Measurements from ENCODE around the gene AGAP1.

AGAP1 gene

DNA sequence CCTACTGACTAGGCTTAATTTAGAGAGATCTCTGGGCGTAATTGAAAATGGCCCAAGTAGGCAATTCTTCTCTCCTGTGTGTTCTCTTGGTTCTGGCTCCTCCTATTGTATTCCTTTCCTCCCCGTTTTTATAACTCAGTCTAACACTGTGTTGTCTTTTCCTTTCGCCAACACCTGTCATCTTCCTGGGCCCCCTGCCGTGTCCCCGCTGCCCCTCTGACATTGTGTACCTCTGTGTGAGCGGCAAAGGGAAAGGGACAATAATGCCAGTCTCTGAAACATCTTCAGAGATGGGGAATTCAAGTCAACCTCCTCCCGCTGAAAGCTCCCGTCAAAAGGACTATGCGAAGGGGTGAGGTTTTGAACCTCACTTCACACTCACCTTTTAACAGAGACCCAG is 463.4 kb downstream of the AGAP1 start:
- DNase-seq (ENCODE audit: low read depth), result no peak
- TF ChIP-seq, protein P1, sequence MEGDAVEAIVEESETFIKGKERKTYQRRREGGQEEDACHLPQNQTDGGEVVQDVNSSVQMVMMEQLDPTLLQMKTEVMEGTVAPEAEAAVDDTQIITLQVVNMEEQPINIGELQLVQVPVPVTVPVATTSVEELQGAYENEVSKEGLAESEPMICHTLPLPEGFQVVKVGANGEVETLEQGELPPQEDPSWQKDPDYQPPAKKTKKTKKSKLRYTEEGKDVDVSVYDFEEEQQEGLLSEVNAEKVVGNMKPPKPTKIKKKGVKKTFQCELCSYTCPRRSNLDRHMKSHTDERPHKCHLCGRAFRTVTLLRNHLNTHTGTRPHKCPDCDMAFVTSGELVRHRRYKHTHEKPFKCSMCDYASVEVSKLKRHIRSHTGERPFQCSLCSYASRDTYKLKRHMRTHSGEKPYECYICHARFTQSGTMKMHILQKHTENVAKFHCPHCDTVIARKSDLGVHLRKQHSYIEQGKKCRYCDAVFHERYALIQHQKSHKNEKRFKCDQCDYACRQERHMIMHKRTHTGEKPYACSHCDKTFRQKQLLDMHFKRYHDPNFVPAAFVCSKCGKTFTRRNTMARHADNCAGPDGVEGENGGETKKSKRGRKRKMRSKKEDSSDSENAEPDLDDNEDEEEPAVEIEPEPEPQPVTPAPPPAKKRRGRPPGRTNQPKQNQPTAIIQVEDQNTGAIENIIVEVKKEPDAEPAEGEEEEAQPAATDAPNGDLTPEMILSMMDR (IDR thresholded peaks at IDR 0.05; ENCODE audit: insufficient read depth, low read depth, low read length, missing control alignments), result no peak

DNA sequence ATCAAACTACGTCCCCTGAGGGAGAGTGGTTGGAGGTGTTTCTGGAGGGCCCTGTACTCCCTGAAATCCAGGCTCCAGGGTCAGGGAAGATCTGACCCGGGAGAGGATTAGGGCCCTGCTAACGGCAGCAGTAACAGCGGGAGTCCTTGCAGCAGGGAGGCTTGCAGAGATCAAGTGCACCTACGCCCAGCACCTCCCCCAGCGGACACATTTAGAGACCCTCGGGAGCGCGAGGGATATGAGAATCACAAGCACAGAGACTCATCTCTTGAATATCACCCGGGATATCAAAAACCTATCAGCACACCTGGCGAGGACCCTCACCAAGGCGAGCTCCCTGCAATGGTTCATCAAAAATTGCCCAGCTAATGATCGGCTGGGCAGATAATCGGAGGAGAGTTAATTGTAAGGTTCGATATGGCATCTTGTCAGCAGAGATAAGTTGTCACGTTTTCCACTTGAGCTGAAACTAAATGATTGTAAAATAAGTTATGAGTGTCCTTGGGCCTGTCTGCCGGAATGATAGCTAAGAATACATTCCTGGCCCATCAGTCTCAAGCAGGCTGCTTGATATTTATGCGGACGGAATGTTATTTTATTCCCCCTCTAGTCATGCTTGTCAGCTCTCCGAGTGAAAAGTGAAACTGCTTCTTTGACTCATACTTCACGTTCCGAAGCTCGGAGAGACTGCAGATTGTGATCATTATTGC is 464.5 kb downstream of the AGAP1 start:
- no peak overlapping the region for H3K4me3 ChIP-seq (ENCODE audit: low read length)
- TF ChIP-seq, protein P1 (IDR thresholded peaks at IDR 0.05; ENCODE audit: insufficient read depth, low read depth, low read length, missing control alignments), result no peak
- DNase-seq (ENCODE audit: low read depth), result no peak

More for the DNA sequence above, 463.4 kb downstream of the AGAP1 start:
- no peak overlapping the region for H3K4me3 ChIP-seq (ENCODE audit: low read length)

DNA sequence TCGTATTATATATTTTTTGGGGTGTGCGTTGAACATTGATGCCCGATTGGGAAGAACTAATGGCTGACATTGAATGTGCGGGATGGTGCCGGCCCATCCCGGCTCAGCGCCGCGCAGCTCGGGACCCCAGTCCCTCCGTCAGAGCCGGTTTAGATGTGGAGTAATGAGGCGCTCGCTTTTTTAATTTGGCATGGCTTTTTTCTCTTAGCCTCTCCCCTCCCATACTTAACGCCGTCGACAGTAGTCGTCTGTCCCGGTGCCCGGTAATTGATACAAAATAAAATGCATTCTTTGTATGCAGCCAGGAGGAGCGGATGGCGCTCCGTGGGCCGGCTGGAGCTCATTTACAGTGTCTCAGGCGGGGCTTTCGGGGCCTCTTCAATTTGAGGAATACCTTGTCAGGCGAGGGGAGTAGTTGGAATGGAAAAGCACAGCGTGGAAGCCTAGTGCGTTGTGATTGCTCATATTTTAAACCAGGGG is 465.1 kb downstream of the AGAP1 start:
- no peak for DNase-seq (ENCODE audit: low read depth)
- TF ChIP-seq, protein P1 (IDR thresholded peaks at IDR 0.05; ENCODE audit: insufficient read depth, low read depth, low read length, missing control alignments), result no peak
- H3K4me3 ChIP-seq (ENCODE audit: low read length), result no peak overlapping the region

DNA sequence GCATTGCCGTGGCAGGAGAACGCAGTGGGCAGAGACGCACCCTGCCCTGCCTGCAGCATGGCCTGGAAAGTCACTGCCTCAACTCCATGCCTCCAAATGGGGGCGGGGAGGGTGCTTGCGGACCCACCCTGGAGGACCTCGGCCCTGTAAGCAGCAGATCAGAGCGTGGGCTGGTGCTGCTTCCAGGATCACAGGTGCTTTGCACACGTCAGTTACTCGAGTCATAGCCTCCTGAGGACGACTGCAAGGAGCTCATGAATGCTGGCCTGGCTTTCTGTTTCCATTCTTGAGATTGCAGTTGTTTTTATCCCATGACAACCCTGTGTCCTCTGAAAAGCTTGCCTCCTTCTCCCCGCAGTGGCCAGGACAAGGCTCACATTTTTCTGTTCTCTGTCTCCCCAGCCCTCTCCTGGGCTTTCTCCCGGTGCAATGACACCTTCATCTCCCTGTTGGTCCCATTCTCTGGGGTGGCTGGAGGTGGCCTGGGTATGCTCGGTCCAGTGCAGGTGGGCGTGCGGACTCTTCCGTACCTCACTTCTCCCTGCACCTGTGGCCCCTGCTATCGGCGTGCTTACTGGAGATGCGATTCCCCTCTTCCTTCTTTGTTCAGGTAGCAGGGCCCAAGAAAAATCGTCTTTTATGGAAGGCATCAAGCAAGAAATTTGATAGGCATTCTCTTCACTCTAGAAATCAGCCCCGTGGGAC is 466.3 kb downstream of the AGAP1 start:
- DNase-seq (ENCODE audit: low read depth), result no peak
- no peak overlapping the region for H3K4me3 ChIP-seq (ENCODE audit: low read length)
- TF ChIP-seq, protein P1 (IDR thresholded peaks at IDR 0.05; ENCODE audit: insufficient read depth, low read depth, low read length, missing control alignments), result no peak

DNA sequence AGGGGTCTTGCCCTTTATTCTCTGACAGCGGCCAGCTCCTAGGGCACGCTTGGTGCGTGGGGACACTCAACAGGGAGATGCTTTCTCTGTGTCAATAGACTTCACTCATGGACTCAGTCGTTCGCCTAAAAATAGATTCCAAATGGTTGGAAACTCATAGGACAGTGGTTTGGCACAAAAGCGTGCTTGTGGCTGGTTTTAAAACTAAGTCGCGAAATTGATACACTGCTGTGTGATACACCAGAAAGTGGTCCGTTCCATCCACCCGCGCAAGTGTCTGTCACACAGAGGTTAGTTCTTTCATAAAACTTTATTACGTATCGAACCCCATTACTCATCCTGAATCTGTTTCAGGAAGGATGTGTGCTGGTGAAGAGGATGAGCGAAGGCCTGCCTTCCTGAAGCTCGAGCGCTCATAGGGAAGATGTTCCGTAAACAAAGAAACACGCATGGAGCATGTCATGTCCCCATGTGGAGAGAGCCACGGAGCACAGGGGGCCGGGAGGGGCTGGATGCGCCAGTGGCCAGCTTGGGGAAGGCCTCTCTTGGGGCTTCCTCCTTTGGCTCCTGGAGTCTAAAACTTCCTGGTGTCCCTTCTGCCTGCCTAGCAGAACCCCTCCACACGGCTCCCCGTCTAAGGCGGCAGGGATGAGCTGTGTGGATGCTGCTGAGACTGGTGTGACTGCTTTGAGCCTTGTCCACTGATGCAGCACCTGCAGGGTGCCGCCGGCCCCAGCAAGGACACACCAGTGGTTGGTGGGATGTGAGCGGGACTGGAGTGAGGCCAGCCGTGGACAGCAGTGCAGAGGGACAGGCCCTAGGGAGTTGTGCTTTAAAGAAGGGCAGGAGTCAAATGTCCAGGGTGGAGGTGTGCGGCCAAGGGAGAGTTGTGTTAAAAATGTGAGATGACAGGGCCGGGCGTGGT is 467.1 kb downstream of the AGAP1 start:
- TF ChIP-seq, protein P1 (IDR thresholded peaks at IDR 0.05; ENCODE audit: insufficient read depth, low read depth, low read length, missing control alignments), result no peak
- H3K4me3 ChIP-seq (ENCODE audit: low read length), result no peak overlapping the region
- DNase-seq (ENCODE audit: low read depth), result no peak

DNA sequence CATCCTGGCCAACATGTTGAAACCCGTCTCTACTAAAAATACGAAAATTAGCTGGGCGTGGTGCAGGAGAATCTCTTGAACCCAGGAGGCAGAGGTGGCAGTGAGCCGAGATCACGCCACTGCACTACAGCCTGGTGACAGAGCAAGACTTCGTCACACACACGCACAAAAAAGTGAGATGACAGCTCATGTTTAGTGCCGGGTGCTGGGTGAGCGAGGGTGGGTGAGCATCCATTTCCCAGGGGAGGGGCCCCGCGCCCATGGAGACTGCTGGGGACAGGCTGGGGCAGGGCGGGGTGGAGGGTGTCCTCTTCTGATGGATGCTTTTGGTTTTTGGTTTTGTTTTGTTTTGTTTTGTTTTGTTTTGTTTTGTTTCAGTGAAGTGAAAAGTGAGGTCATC is 467.9 kb downstream of the AGAP1 start:
- no peak overlapping the region for H3K4me3 ChIP-seq (ENCODE audit: low read length)
- DNase-seq (ENCODE audit: low read depth), result no peak
- TF ChIP-seq, protein P1 (IDR thresholded peaks at IDR 0.05; ENCODE audit: insufficient read depth, low read depth, low read length, missing control alignments), result no peak

Data from epithelial cell of esophagus (primary cell).